Measurements from ENCODE around the gene DPP9.

DPP9 gene

DNA sequence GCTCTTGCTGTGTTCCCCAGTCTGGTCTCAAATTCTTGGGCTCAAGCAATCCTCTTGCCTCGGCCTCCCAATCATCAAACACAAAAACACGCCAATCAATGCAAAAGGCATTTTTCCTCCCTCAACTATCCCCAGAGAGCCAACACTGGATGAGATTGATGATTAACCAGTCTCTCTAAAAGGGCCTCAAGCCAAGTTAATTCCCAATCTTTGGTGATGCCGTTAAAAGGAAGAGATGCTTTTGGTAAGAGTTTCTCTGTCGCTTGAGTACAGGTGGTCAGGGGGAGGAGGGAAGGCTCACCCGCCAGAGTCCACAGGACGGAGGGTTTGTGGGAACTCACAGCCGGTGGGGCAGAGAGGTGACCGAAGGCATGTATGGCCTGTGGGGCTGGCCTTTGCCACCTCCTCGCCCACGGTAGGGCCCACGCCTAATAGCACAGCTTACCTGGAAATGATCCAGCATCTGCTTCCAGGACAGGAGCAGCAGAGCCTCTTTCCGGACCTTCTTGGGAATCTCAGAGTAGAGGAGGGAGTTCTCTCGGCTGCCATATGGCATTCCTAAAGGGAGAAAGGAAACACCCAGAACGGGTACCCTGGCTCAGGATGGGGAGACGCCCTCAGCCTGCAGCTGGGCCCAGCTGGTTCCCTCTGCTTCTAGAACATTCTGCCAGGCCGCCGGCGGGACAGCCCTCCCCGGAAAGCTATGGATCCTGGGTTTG lies 18.1 kb downstream of the DPP9 start:
- no peak for TF ChIP-seq CTCF (IDR thresholded peaks at IDR 0.05; ENCODE audit: extremely low read depth, insufficient read depth, missing control alignments)
- in situ Hi-C loops (cut with MboI; ENCODE audit: low pct_unique_long_range_greater_than_20kb, low sequenced_read_pairs, unreplicated experiment), result no loop called here
- no peak for DNase-seq (ENCODE audit: low spot score)

- in situ Hi-C loops (cut with MboI; ENCODE audit: low pct_unique_long_range_greater_than_20kb, low sequenced_read_pairs, unreplicated experiment), result no loop called here
- DNase-seq (ENCODE audit: low spot score), result no peak
- TF ChIP-seq CTCF (IDR thresholded peaks at IDR 0.05; ENCODE audit: extremely low read depth, insufficient read depth, missing control alignments), result no peak
Observed at GRCh38 chr19:4704317-4704673, 19.3 kb downstream of the DPP9 start.

DNA sequence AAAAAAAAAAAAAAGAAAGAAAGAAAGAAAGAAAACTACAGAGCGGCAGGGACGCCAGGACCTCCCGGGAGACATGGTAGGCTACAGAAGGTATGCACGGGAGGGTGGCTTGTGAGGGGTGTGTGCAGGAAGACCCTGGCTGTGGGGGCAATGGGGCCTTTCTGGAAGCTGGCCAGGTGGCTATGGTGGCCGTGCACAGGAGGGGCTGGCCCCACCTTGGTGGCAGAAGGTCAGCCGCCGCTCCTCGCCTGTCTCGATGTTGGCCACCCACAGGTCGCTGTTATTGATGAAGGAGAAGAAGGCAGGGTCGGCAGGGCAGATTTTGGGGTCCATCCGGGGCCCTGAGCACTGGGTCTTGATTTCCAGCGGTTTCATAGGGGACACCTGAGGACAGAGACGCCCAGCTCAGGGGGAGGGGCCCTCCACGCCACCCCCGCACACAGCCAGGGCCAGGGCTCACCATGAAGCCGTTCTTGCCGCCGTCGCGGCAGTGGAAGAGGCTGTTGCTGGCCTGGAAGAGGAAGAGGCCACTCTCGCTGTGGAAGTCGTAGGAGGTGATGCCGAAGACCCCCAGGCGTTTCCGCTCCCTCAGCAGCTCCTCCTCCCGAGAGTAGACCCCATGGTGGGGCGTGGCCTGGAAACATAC lies 19.8 kb downstream of the DPP9 start:
- in situ Hi-C loops (cut with MboI; ENCODE audit: low pct_unique_long_range_greater_than_20kb, low sequenced_read_pairs, unreplicated experiment), result no loop called here
- DNase-seq (ENCODE audit: low spot score), result no peak
- no peak for TF ChIP-seq CTCF (IDR thresholded peaks at IDR 0.05; ENCODE audit: extremely low read depth, insufficient read depth, missing control alignments)

DNA sequence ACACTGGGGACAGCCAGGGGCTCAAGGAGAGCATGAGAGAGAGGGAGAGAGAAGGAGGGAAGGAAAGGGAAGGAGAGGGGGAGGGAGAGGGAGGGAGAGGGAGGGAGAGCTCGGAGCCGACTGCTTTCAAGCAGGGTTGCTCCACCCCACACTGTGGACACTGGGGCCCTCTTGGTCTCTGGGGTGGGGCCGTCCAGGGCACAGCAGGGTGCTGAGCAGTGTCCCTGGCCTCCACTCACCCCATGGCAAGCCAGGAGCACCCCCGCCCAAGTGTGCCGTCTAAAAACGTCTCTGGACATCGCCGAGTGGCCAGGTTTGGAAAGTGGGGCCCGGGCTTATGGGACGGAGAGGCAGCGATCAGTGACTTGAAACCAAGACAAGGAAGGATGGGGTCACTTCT lies 20.9 kb downstream of the DPP9 start:
- no peak for DNase-seq (ENCODE audit: low spot score)
- in situ Hi-C loops (cut with MboI; ENCODE audit: low pct_unique_long_range_greater_than_20kb, low sequenced_read_pairs, unreplicated experiment), result no loop called here
- TF ChIP-seq CTCF (IDR thresholded peaks at IDR 0.05; ENCODE audit: extremely low read depth, insufficient read depth, missing control alignments), result no peak

DNA sequence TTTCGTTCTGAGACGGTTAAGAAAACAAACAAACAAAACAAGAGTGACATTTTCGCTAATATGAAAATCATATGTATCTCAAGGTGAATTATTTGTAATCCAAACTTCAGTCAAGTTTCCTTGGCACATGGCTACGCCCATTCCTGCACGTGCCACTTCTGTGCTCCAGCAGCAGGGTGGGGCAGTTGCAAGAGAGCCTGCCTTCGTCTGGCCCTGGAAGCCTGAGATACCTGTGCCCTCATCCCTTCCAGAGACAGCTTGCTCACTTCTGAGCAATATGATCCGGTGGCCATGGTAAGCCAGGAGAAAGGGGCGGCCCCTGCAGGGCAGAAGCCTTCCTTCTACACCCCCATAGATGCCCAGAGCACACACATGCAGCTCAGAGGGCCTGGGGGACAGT lies 22.1 kb downstream of the DPP9 start:
- DNase-seq (ENCODE audit: low spot score), result no peak
- in situ Hi-C loops (cut with MboI; ENCODE audit: low pct_unique_long_range_greater_than_20kb, low sequenced_read_pairs, unreplicated experiment), result no loop called here
- no peak for TF ChIP-seq CTCF (IDR thresholded peaks at IDR 0.05; ENCODE audit: extremely low read depth, insufficient read depth, missing control alignments)

GRCh38 chr19:4700693-4700970 lies 23.0 kb downstream of the DPP9 start:
- in situ Hi-C loops (cut with MboI; ENCODE audit: low pct_unique_long_range_greater_than_20kb, low sequenced_read_pairs, unreplicated experiment), result no loop called here
- DNase-seq (ENCODE audit: low spot score), result no peak
- TF ChIP-seq CTCF (IDR thresholded peaks at IDR 0.05; ENCODE audit: extremely low read depth, insufficient read depth, missing control alignments), result no peak
